MCF 10A (cell line): ENCODE data around the gene HEMK1. TPM values are rescaled to one million over a fixed set of nuclear protein-coding genes. Genes with fewer than 3 reads are reported as not detected.

Experiments
- BruUV-seq: library from RNA; stranded (reverse); fragments of 400-500 nt; replicated peaks from 2 replicates; lab custom pipeline; 2021; lab: Mats Ljungman, UMichigan
- CTCF ChIA-PET: fragments of 300-600 bp; sonication (Branson Sonifier 250); formaldehyde crosslinking; extraction: SDS; loops from one replicate; lab custom pipeline; 2021; ENCODE audit warnings: antibody characterized with exemption, inconsistent platforms; lab: Yijun Ruan, JAX
- POLR2A ChIA-PET: fragments of 300-600, 350-650 bp; sonication (Branson Sonifier 250); formaldehyde crosslinking; extraction: SDS; loops from one replicate; lab custom pipeline; 2020; ENCODE audit warnings: antibody characterized with exemption, inconsistent platforms; lab: Yijun Ruan, JAX
- DNase-seq: peaks from one replicate; pipeline ENCODE4 v3.0.0-alpha.2; 2018; ENCODE audit not compliant: unreplicated experiment
- H3K27ac Mint-ChIP-seq: one replicate; pipeline ENCODE4 v1.8.0; 2022; ENCODE audit warnings: mild to moderate bottlenecking, low read depth, mixed read lengths; ENCODE audit not compliant: unreplicated experiment
- H3K27me3 Mint-ChIP-seq: one replicate; pipeline ENCODE4 v1.8.0; 2022; ENCODE audit warnings: mixed read lengths; ENCODE audit not compliant: insufficient read depth, unreplicated experiment
- H3K36me3 Mint-ChIP-seq: one replicate; pipeline ENCODE4 v1.8.0; 2022; ENCODE audit warnings: mild to moderate bottlenecking, moderate library complexity, mixed read lengths; ENCODE audit not compliant: insufficient read depth, unreplicated experiment
- H3K4me1 Mint-ChIP-seq: one replicate; pipeline ENCODE4 v1.8.0; 2022; ENCODE audit warnings: mixed read lengths; ENCODE audit not compliant: insufficient read depth, unreplicated experiment
- H3K4me3 Mint-ChIP-seq: one replicate; pipeline ENCODE4 v1.8.0; 2022; ENCODE audit warnings: mild to moderate bottlenecking, moderate library complexity, mixed read lengths; ENCODE audit not compliant: unreplicated experiment
- H3K9me3 Mint-ChIP-seq: one replicate; pipeline ENCODE4 v1.8.0; 2022; ENCODE audit warnings: mixed read lengths; ENCODE audit not compliant: unreplicated experiment
- intact Hi-C: fragments of 100-400 bp; cut with micrococcal nuclease; formaldehyde crosslinking; loops from 2 replicates; pipeline ENCODE4 v1.14.1; 2022
- total RNA-seq: library from RNA; stranded (reverse); gene quantifications from 2 replicates; pipeline ENCODE4 v1.2.3, GENCODE V29; 2022
- TF ChIP-seq, protein P1 (sequence below): fragments of 200-600 bp; IDR thresholded peaks from one replicate; pipeline ENCODE4 v1.8.0; 2022; ENCODE audit warnings: antibody characterized with exemption, mild to moderate bottlenecking; ENCODE audit not compliant: unreplicated experiment

The HEMK1 gene
- total RNA-seq, 1 experiment from 2014 or later: 19.9 TPM

DNA sequence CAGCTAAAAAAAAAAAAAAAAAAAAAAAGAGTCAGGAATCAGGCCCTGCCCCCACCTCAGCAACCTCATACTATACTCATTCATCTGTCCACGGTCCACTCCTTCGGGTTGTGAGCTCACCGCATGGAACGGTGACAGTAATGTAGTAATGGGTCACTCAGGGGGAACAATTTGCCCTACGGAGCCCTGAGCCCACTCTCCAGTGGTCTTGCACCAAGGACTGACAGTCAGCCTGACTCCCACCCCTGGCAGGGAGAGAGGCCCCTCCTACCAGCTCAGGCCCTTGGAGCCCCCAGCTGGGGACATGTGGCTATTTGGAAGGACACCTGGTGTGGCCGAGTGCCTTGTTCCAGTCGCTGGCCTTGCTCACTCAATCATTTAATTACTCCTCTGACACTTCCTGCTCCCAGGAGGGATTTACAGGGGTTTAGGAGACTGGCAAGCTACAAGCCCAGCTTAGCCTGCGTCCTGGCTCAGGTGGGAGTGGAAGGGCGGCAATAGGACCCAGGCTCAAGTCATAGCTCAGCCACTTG is 46.0 kb upstream of the HEMK1 start:
- H3K4me1 Mint-ChIP-seq: no peaks in the 10 kb centered on the region
- BruUV-seq: no TSS peak
- no peak overlapping the region for H3K4me3 Mint-ChIP-seq
- intact Hi-C loops: no loop called here
- ChIA-PET POLR2A (interaction anchor here (0.6 to 0.9 kb wide), 2 partner anchors 11 to 46 kb away, joined by 3 read pairs; partner anchors contain the start of gene HEMK1), CTCF (interaction anchor here (0.6 to 3.4 kb wide), 9 partner anchors 14 to 91 kb away, joined by 3 to 32 read pairs (median 5); no protein-coding TSS in a partner anchor)
- no peaks in the 10 kb centered on the region for H3K36me3 Mint-ChIP-seq
- H3K27me3 Mint-ChIP-seq: peaks cover 42% of the 10 kb centered on the region
- H3K9me3 Mint-ChIP-seq: no peaks in the 10 kb centered on the region
- DNase-seq: no peak
- H3K27ac Mint-ChIP-seq: no peak overlapping the region
- TF ChIP-seq, protein P1, sequence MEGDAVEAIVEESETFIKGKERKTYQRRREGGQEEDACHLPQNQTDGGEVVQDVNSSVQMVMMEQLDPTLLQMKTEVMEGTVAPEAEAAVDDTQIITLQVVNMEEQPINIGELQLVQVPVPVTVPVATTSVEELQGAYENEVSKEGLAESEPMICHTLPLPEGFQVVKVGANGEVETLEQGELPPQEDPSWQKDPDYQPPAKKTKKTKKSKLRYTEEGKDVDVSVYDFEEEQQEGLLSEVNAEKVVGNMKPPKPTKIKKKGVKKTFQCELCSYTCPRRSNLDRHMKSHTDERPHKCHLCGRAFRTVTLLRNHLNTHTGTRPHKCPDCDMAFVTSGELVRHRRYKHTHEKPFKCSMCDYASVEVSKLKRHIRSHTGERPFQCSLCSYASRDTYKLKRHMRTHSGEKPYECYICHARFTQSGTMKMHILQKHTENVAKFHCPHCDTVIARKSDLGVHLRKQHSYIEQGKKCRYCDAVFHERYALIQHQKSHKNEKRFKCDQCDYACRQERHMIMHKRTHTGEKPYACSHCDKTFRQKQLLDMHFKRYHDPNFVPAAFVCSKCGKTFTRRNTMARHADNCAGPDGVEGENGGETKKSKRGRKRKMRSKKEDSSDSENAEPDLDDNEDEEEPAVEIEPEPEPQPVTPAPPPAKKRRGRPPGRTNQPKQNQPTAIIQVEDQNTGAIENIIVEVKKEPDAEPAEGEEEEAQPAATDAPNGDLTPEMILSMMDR: no peak

DNA sequence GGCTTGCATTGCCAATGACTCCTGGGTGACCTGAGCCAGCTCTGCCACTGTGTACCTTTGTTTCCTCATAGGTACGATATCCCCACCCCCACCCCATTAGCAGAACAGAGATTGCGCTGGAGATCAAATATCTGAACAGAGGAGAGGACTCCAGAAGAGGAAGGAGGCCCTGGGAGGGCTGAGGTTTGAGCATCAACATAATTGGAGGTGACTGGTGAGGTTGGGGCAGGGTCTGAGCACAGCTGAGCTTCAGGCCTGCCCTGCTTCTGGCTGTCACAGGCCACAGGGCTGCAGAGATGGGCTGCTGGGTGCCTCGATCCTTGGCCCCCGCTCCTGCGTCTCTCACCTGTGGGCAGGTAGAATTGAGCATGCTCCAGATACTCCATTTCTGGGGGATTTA is 44.6 kb upstream of the HEMK1 start:
- DNase-seq: no peak
- POLR2A ChIA-PET: no interaction called here
- H3K27ac Mint-ChIP-seq: no peak overlapping the region
- CTCF ChIA-PET: interaction anchor here (0.6 to 4.9 kb wide), 5 partner anchors 13 to 174 kb away, joined by 3 to 32 read pairs (median 6); partner anchors contain the start of genes CYB561D2 and NPRL2
- BruUV-seq: no TSS peak
- TF ChIP-seq, protein P1: no peak
- no peaks in the 10 kb centered on the region for H3K36me3 Mint-ChIP-seq
- no peak overlapping the region for H3K4me3 Mint-ChIP-seq
- no peaks in the 10 kb centered on the region for H3K4me1 Mint-ChIP-seq
- intact Hi-C loops: no loop called here
- peaks cover 31% of the 10 kb centered on the region for H3K27me3 Mint-ChIP-seq
- H3K9me3 Mint-ChIP-seq: no peaks in the 10 kb centered on the region

DNA sequence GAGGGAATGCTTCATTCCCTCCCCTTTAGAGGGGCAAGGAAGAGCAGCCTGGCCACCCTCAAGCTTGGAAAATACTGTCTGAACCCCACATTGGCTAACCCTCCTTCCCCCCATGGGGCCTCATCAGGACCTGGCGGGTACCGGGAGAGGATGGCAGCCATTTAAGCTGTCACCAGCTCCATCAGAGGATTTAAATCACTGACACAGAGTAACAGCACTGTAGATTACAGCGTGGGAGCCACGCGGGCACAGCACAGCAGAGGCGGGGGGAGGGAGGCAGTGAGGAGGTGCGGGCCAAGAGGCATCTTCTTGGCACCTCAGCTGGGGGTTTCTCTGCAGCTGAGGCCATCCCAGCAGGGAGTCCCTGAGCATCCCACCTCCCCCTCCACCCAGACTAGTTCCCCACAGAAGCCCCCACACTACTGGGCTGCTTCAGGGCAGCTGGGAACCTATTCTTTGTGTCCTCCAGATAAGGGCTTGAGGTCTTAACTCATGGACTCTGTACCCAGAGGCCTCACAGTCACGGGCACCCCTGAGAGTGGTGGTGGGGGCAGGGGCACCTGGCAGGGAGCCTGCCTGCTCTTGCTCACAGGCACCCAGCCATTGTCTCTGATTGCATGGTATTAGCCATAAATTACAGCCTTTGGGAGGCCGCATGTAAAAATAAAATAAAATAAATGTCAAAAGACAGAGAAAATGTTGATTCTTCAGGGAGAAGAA is 44.0 kb upstream of the HEMK1 start:
- H3K27me3 Mint-ChIP-seq: peaks cover 28% of the 10 kb centered on the region
- ChIA-PET CTCF (interaction anchor here (0.5 to 4.9 kb wide), 3 partner anchors 17 to 175 kb away, joined by 3 to 18 read pairs (median 3); partner anchors contain the start of genes CYB561D2 and NPRL2), POLR2A (no interaction called here)
- no peak overlapping the region for H3K27ac Mint-ChIP-seq
- H3K9me3 Mint-ChIP-seq: no peaks in the 10 kb centered on the region
- H3K36me3 Mint-ChIP-seq: no peaks in the 10 kb centered on the region
- TF ChIP-seq, protein P1: no peak
- no TSS peak for BruUV-seq
- no peaks in the 10 kb centered on the region for H3K4me1 Mint-ChIP-seq
- no peak overlapping the region for H3K4me3 Mint-ChIP-seq
- DNase-seq: no peak
- intact Hi-C loops: no loop called here

DNA sequence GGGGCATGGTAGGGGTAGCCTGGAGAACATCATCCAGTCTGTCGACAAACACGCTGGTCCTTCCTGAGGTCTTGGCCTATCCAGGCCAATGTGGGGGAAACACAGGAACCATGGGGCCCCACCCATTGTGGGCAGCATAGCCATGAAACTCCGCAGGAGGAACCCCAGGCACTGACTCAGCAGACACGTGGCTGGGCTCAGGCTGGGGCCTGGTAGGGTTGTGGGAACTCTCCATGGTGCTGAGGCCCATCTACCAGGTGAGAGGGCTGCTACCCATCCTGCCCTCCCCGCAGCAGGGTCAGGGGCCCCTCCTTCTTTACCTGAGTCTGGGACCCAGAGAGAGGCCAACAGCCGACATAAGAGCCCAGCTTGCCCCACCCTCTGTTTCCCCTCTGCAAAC is 43.3 kb upstream of the HEMK1 start:
- ChIA-PET CTCF (interaction anchor here (0.5 to 4.9 kb wide), 2 partner anchors 16 to 155 kb away, joined by 3 to 18 read pairs; no protein-coding TSS in a partner anchor), POLR2A (no interaction called here)
- TF ChIP-seq, protein P1: no peak
- DNase-seq: peak; percentile 71
- Mint-ChIP-seq H3K27ac (no peak overlapping the region), H3K4me3 (no peak overlapping the region), H3K27me3 (peaks cover 21% of the 10 kb centered on the region), H3K36me3 (no peaks in the 10 kb centered on the region), H3K9me3 (no peaks in the 10 kb centered on the region), H3K4me1 (no peaks in the 10 kb centered on the region)
- intact Hi-C loops: no loop called here
- BruUV-seq: no TSS peak
